Central memory CD4-positive, alpha-beta T cell (primary cell): ENCODE measurements around the gene STPG2.

Experiments used
- DNase-seq: peaks from one replicate; pipeline ENCODE4 v3.0.0; 2022
- total RNA-seq, 3 experiments: gene quantifications; one replicate each; lab custom pipeline; 2026; lab: John Stamatoyannopoulos, UW

STPG2 gene
- 0.07 to 0.77 (median 0.27) reads per million in 3 experiments for total RNA-seq

- peak; percentile 90 for DNase-seq
Observed at GRCh38 chr4:98143001-98143899, at the start of gene STPG2. TSS of gene STPG2 (minus strand) at chr4:98143476.

- DNase-seq, result no peak
Observed at GRCh38 chr4:98185279-98185678, 42.0 kb upstream of the STPG2 start.

GRCh38 chr4:98181809-98182208 lies 38.5 kb upstream of the STPG2 start:
- no peak for DNase-seq

GRCh38 chr4:98179951-98180350 lies 36.7 kb upstream of the STPG2 start:
- no peak for DNase-seq

GRCh38 chr4:98176531-98176930 lies 33.3 kb upstream of the STPG2 start:
- no peak for DNase-seq

- no peak for DNase-seq
Observed at GRCh38 chr4:98170035-98170434, 26.8 kb upstream of the STPG2 start.

GRCh38 chr4:98166731-98167041 lies 23.4 kb upstream of the STPG2 start:
- DNase-seq, result no peak

DNA sequence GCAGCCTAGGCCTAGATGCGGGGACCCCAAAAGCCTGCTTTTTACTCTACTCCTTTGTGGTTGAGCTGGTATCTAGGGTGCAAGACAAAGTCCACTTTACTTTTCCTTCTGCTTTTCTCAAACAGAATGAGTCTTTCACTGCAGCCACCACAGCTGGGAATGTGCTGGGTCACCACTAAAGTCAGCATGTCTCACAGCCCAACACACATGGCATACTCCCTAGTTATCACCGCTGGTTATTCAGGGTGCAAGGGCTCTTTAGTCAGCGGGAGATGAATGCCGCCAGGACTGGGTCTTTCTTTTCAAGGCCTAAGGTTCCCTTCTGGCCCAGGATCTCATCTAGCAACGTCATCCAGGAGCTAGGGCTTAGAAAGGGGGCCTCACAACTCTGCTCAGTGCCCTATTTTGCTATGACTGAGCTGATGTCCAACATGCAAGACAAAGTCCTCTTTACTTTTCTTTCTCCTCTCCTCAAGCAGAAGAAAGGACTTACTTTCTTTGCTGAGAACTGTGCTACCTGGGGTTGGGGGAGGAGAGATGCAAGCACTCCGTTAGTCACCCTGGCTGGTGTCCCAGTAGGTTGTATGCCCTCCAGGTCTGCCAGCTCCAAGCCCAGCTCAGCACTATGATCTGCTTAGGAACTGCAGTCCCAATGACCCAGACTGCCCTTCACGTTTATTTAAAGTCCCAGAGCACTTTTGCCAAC lies 22.9 kb upstream of the STPG2 start:
- DNase-seq, result no peak

DNA sequence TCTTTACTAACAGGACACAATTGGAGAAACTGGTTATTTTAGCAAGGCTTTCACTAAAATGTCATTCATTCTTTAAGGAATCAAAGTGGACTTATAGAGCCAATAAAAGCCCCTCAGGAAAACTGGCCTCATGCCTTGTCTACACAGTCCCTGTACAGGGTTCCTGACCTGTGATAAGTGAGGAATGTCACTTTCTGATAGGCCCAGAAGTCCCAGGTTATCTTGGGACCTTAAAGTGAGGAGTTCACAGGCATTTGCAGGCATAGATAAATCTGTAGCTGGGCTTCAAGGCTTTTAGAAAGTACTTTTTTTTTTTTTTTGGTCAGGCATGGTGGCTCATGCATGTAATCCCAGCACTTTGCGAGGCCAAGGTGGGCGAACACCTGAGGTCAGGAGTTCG lies 19.4 kb upstream of the STPG2 start:
- no peak for DNase-seq

GRCh38 chr4:98151145-98151924 lies 8.1 kb upstream of the STPG2 start:
- no peak for DNase-seq

- DNase-seq, result no peak
Observed at GRCh38 chr4:98150092-98150761, 7.0 kb upstream of the STPG2 start.

DNA sequence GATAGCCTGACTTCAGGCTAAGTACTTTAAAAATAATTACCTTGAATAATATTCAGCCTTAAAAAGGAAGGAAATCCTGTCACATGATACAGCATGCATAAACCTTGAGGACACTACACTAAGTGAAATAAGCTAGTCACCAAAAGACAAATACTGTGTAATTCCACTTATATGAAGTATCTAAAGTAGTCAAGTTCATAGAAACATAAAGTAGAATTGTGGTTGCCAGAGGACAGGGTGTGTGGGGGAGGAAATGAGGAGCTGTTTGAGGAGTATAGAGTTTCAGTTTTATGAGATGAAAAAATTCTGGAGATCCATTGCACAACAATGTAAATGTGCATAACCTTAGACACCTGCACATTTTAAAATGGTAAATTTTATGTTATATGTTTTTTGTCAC lies 5.6 kb upstream of the STPG2 start:
- DNase-seq, result no peak

- DNase-seq, result no peak
Observed at GRCh38 chr4:98126141-98126540, 17.1 kb downstream of the STPG2 start.

DNA sequence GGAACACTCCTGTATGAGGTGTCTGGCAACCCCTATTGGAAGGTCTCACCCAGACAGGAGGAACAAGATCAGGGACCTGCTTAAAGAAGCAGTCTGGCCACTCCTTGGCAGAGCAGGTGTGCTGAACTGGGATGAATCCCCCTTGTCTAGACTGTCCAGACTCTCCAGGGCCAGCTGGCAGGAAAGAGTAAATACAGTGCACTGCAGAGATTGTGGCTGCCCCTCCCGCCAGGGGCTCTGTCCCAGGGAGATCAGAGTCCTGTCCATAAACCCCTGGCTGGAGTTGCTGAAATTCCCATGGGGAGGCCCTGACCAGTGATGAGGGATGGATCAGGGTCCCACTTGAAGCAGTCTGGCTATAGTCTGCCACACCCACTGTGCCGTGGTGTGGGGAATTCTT lies 17.7 kb downstream of the STPG2 start:
- no peak for DNase-seq

DNA sequence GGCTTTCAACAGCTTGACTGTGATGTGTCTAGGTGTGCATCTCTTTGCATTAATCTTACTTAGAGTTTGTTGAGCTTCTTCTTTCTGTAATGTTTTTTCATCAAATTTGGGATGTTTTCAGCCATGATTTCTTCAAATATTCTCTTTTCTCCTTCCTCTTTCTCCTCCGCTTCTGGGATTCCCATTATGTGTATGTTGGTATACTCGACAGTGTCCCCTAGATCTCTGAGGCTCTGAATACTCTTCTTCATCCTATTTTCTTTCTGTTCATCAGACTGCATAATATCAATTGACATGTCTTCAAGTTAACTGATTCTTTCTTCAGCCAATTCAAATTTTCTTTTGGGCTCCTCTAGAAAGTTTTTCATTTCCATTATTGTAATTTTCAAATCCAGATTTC lies 25.9 kb downstream of the STPG2 start:
- no peak for DNase-seq

- no peak for DNase-seq
Observed at GRCh38 chr4:98113012-98113411, 30.3 kb downstream of the STPG2 start.

- DNase-seq, result no peak
Observed at GRCh38 chr4:98110929-98111328, 32.3 kb downstream of the STPG2 start.

GRCh38 chr4:98110214-98110613 lies 33.1 kb downstream of the STPG2 start:
- no peak for DNase-seq

GRCh38 chr4:98102660-98103059 lies 40.6 kb downstream of the STPG2 start:
- no peak for DNase-seq

GRCh38 chr4:98101988-98102387 lies 41.3 kb downstream of the STPG2 start:
- DNase-seq, result no peak

GRCh38 chr4:98098764-98099163 lies 44.5 kb downstream of the STPG2 start:
- no peak for DNase-seq

- DNase-seq, result no peak
Observed at GRCh38 chr4:98094118-98094517, 49.2 kb downstream of the STPG2 start.

DNA sequence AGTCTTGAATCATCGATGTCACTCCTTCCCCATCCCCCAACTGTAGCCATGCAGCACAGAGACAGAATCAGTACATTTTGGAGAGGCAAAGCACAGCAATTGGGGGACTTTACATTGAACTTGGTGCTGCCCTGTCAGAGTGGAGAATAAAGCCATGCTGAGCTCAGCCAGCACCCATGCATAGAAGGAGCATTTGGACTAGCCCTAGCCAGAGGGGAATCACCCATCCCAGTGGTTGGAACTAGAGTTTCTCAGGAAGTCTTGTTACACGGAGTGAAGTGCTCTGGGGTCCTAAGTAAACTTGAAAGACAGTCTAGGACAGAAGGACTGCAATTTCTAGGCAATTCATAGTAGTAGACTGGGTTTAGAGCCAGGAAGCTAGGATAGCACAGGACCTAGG lies 49.6 kb downstream of the STPG2 start:
- DNase-seq, result no peak
